Chondrocyte (in vitro differentiated cells): ENCODE data around the gene IL17RD. TPM values are rescaled to one million over a fixed set of nuclear protein-coding genes. Genes with fewer than 3 reads are reported as not detected.

Source experiments
- DNase-seq: peaks from one replicate; pipeline ENCODE4 v3.0.0; 2021; ENCODE audit warnings: mixed read lengths, low spot score
- H3K27ac Mint-ChIP-seq: one replicate; pipeline ENCODE4 v1.8.0; 2021; ENCODE audit warnings: mild to moderate bottlenecking, moderate library complexity, mixed read lengths; ENCODE audit not compliant: unreplicated experiment
- H3K27me3 Mint-ChIP-seq: 2 replicates; pipeline ENCODE4 v1.8.0; 2021; ENCODE audit warnings: low read depth, mixed read lengths
- H3K36me3 Mint-ChIP-seq: 2 replicates; pipeline ENCODE4 v1.8.0; 2021; ENCODE audit warnings: low read depth, mixed read lengths
- H3K4me1 Mint-ChIP-seq: 2 replicates; pipeline ENCODE4 v1.8.0; 2021; ENCODE audit warnings: low read depth, mild to moderate bottlenecking, mixed read lengths
- H3K4me3 Mint-ChIP-seq: one replicate; pipeline ENCODE4 v1.8.0; 2021; ENCODE audit warnings: mild to moderate bottlenecking, moderate library complexity, mixed read lengths; ENCODE audit not compliant: unreplicated experiment
- H3K9me3 Mint-ChIP-seq: 2 replicates; pipeline ENCODE4 v1.8.0; 2021; ENCODE audit warnings: low read depth, mixed read lengths
- total RNA-seq: library from RNA; stranded (reverse); gene quantifications from 3 replicates; pipeline ENCODE4 v1.2.1, GENCODE V29; 2021
- TF ChIP-seq, protein P1 (sequence below): fragments of 200-600 bp; sonication (generic); IDR thresholded peaks from 2 replicates; pipeline ENCODE4 v1.5.0; 2021; ENCODE audit warnings: antibody characterized with exemption, mild to moderate bottlenecking, moderate library complexity

The IL17RD gene
- total RNA-seq, 1 donor from 2014 or later = 6.3 TPM

DNA sequence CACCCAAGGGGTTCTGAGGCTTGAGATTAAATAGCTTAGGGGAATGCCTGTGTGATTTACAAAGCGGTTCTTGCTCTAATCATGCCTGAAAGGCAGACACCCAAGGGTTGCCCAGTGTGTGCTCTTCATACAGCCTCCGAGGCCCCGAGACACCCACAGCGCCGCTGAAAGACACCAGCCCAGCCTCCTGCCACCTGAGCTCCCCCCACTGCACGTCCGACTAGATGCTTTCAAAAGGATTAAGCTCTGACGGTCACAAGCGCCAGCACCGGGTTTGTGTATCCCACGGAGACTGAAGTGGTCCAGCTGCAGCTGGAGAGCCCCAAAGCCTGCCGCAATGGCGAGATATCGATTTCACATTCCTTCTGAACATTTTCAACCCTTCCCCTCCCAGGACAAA, 54.4 kb downstream of the IL17RD start:
- TF ChIP-seq, protein P1, sequence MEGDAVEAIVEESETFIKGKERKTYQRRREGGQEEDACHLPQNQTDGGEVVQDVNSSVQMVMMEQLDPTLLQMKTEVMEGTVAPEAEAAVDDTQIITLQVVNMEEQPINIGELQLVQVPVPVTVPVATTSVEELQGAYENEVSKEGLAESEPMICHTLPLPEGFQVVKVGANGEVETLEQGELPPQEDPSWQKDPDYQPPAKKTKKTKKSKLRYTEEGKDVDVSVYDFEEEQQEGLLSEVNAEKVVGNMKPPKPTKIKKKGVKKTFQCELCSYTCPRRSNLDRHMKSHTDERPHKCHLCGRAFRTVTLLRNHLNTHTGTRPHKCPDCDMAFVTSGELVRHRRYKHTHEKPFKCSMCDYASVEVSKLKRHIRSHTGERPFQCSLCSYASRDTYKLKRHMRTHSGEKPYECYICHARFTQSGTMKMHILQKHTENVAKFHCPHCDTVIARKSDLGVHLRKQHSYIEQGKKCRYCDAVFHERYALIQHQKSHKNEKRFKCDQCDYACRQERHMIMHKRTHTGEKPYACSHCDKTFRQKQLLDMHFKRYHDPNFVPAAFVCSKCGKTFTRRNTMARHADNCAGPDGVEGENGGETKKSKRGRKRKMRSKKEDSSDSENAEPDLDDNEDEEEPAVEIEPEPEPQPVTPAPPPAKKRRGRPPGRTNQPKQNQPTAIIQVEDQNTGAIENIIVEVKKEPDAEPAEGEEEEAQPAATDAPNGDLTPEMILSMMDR = no peak
- peaks cover 6% of the 10 kb centered on the region for H3K4me1 Mint-ChIP-seq
- DNase-seq = no peak
- H3K27ac Mint-ChIP-seq = no peak overlapping the region
- H3K36me3 Mint-ChIP-seq = peaks cover 4% of the 10 kb centered on the region
- no peaks in the 10 kb centered on the region for H3K27me3 Mint-ChIP-seq
- H3K9me3 Mint-ChIP-seq = no peaks in the 10 kb centered on the region
- H3K4me3 Mint-ChIP-seq = no peak overlapping the region

DNA sequence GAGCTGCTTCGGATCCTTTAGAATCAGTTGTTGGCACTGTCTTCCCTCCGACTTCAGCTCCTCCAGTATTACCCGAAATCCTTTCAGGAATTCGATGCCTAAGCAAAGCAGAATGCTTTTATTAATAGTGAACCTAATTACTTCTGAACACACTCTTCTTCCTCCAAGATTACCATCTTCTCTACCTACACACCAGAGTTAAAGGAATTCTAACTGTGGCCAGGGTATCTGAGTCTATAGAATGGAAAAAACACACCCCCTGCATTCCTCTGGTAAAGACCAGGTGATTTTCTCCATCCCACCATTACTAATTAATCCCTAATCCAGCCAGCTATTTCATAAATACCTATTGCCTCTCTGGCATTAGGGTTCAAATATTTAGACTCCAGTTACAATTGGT, 54.9 kb downstream of the IL17RD start:
- Mint-ChIP-seq H3K4me3 (no peak overlapping the region), H3K27ac (no peak overlapping the region), H3K4me1 (peaks cover 6% of the 10 kb centered on the region), H3K27me3 (no peaks in the 10 kb centered on the region), H3K9me3 (no peaks in the 10 kb centered on the region), H3K36me3 (peaks cover 4% of the 10 kb centered on the region)
- DNase-seq = no peak
- TF ChIP-seq, protein P1 = no peak

DNA sequence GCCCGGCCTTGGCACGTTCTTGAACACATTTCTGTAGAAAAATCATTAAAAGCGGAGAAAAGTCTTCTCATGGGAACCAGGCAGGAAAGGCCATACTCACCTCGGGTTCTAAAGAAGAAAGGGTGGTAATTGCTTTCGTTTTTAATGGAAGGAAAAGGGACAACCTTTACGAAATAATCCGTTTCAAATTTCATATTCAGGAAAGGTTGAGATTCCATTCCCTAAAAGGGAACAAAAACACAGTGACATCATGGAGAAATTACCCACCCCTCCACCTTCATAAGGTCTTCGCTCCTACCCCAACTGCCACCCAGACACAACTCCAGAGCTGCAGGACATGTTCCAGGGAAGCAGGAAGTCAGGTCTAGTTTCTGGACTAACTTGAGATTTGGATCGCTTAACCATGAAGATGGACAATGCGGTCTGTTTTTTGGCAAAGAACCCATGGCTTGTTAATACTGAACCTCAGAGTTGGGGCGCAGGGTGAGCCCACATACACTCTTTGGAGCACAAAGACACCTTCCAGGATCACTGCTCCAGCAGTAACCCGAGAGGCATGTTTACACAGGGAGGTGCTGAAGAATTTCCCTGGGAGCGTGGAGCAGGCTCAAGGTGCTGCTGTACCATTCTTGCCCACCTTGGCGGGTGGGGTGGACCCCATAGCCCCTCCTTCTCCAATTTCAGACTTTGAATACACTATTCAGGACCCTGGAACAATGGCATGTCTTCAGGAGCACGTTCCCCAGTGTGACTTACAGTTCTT, 55.5 kb downstream of the IL17RD start:
- DNase-seq = no peak
- peaks cover 4% of the 10 kb centered on the region for H3K36me3 Mint-ChIP-seq
- peaks cover 6% of the 10 kb centered on the region for H3K4me1 Mint-ChIP-seq
- H3K27ac Mint-ChIP-seq = no peak overlapping the region
- H3K4me3 Mint-ChIP-seq = no peak overlapping the region
- no peaks in the 10 kb centered on the region for H3K27me3 Mint-ChIP-seq
- no peaks in the 10 kb centered on the region for H3K9me3 Mint-ChIP-seq
- TF ChIP-seq, protein P1 = no peak

DNA sequence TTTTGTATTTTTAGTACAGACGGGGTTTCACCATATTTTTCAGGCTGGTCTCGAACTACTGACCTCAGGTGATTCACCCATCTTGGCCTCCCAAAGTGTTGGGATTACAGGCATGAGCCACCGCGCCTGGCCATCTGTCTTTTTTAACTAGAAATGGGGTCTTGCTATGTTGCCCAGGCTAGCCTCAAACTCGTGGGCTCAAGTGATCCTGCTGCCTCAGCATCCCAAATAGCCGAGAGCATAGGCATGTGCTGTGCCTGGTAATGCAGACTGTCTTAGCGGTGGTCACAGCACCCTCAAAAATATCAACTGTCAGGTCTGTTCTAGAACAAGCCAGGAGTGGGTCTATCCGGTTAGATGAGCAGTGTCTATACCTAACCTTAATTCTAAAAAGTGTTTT, 56.5 kb downstream of the IL17RD start:
- Mint-ChIP-seq H3K27ac (no peak overlapping the region), H3K4me1 (peaks cover 6% of the 10 kb centered on the region), H3K36me3 (peaks cover 4% of the 10 kb centered on the region), H3K4me3 (no peak overlapping the region), H3K9me3 (no peaks in the 10 kb centered on the region), H3K27me3 (no peaks in the 10 kb centered on the region)
- no peak for DNase-seq
- TF ChIP-seq, protein P1 = no peak

DNA sequence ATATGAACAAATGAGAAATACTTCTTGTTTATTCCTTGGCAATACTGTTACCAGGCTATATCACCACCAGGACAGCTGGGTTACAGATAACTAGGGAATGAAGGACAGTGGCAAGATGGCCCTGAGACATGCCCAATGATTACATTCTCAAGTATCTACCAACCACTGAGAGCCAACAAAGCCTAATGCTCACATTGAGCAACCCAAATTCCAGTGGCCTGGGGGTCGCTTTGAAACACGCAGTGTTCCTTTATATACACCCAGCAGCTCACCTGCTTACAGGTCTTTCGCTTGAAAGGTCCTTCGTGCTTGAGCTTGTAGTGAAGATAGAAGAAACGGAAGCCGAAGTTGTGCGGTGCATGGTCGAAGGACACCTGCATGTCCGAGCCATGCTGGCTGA, 59.6 kb downstream of the IL17RD start:
- TF ChIP-seq, protein P1 = no peak
- Mint-ChIP-seq H3K4me3 (no peak overlapping the region), H3K36me3 (peaks cover 4% of the 10 kb centered on the region), H3K4me1 (no peaks in the 10 kb centered on the region), H3K27ac (no peak overlapping the region), H3K9me3 (no peaks in the 10 kb centered on the region), H3K27me3 (no peaks in the 10 kb centered on the region)
- DNase-seq = no peak
